ENCODE measurements around the gene APOBEC2. TPM values are rescaled to one million over a fixed set of nuclear protein-coding genes. Genes with fewer than 3 reads are reported as not detected.

Gene APOBEC2
- total RNA-seq, 1 experiment from 2014 or later = not detected

GRCh38 chr6:41061196-41061726, 8.3 kb downstream of the APOBEC2 start:
- Histone ChIP-seq H3K27me3 (ENCODE audit: insufficient read depth, low read length) (no peaks in the 10 kb centered on the region), H2AFZ (ENCODE audit: low read depth, low read length, poor library complexity, severe bottlenecking) (no peak overlapping the region), H3K27ac (ENCODE audit: low read depth, low read length) (no peak overlapping the region), H3K4me1 (ENCODE audit: control insufficient read depth in 1 of 2, insufficient read depth in 2 of 2, low read length in 2 of 2) (peaks cover 0 to 17% of the 10 kb centered on the region in 2 experiments; a peak in 1 of 4 replicates), H3K4me2 (ENCODE audit: low read length) (no peak overlapping the region), H4K20me1 (ENCODE audit: insufficient read depth) (no peaks in the 10 kb centered on the region), H3K9me3 (ENCODE audit: control insufficient read depth in 1 of 2, insufficient read depth in 1 of 2, low read depth in 1 of 2, low read length in 2 of 2) (no peaks in the 10 kb centered on the region), H3K79me2 (ENCODE audit: insufficient read depth, low read length) (no peaks in the 10 kb centered on the region), H3K9me2 (ENCODE audit: insufficient read depth) (no peaks in the 10 kb centered on the region), H3K4me3 (replicated peaks in 1 of 2; ENCODE audit: low read depth in 1 of 2, low read length in 2 of 2) (no peak overlapping the region), H3K9ac (ENCODE audit: low read length) (no peak overlapping the region), H3K36me3 (ENCODE audit: control insufficient read depth in 1 of 2, insufficient read depth in 2 of 2, low read length in 2 of 2) (peaks cover 0 to 10% of the 10 kb centered on the region in 2 experiments; a peak in 2 of 4 replicates)
- ChIA-PET RAD21 (ENCODE audit: low non-redundant PET in 1 of 2, low total read pairs in 2 of 2, uncharacterized antibody in 2 of 2, unreplicated experiment in 2 of 2) (interaction anchor here in 1 of 2 experiments (0.6 kb wide), 1 partner anchor 689 kb away, joined by 3 read pairs; no protein-coding TSS in a partner anchor), POLR2A (no interaction called here), CTCF (no interaction called here)
- DNase-seq (ENCODE audit: low read depth, low spot score) (no peak), ATAC-seq (no peak)
- TF ChIP-seq EZH2 (IDR thresholded peaks at IDR 0.05) (no peak), YY1 (IDR thresholded peaks at IDR 0.05; ENCODE audit: extremely low read depth, insufficient replicate concordance, low read depth, low read length) (no peak)
- no TSS peak for BruUV-seq (replicated peaks)
- intact Hi-C loops (cut with micrococcal nuclease) = no loop called here

DNA sequence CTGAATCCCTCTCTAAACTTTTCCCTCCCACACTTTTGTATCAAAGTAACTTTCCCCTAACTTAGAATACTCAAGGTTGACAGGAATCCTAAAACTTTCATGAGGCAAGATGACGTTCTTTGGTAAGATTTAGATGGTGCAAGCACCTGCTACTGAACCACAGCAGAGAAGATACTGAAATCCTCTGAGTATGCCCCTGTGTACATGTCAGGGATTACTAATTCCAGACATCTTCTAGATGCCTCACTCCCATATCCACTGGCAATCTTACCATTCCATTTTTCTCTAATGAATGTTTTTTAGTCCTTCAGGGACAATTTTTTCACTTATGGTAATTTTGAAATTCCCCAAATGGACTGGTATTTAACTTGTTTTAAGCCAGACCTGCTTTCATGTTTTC, 9.1 kb downstream of the APOBEC2 start:
- DNase-seq (ENCODE audit: low read depth, low spot score) (no peak), ATAC-seq (no peak)
- Histone ChIP-seq H3K36me3 (ENCODE audit: control insufficient read depth in 1 of 2, insufficient read depth in 2 of 2, low read length in 2 of 2) (peaks cover 0 to 10% of the 10 kb centered on the region in 2 experiments; a peak in 2 of 4 replicates), H3K9me2 (ENCODE audit: insufficient read depth) (no peaks in the 10 kb centered on the region), H3K27me3 (ENCODE audit: insufficient read depth, low read length) (no peaks in the 10 kb centered on the region), H3K27ac (ENCODE audit: low read depth, low read length) (no peak overlapping the region), H3K9ac (ENCODE audit: low read length) (no peak overlapping the region), H3K4me1 (ENCODE audit: control insufficient read depth in 1 of 2, insufficient read depth in 2 of 2, low read length in 2 of 2) (peaks cover 0 to 17% of the 10 kb centered on the region in 2 experiments; a peak in 1 of 4 replicates), H2AFZ (ENCODE audit: low read depth, low read length, poor library complexity, severe bottlenecking) (no peak overlapping the region), H3K4me3 (replicated peaks in 1 of 2; ENCODE audit: low read depth in 1 of 2, low read length in 2 of 2) (no peak overlapping the region), H4K20me1 (ENCODE audit: insufficient read depth) (no peaks in the 10 kb centered on the region), H3K9me3 (ENCODE audit: control insufficient read depth in 1 of 2, insufficient read depth in 1 of 2, low read depth in 1 of 2, low read length in 2 of 2) (no peaks in the 10 kb centered on the region), H3K79me2 (ENCODE audit: insufficient read depth, low read length) (no peaks in the 10 kb centered on the region), H3K4me2 (ENCODE audit: low read length) (no peak overlapping the region)
- BruUV-seq (replicated peaks) = no TSS peak
- POLR2A ChIA-PET = no interaction called here
- TF ChIP-seq ATF3 (IDR thresholded peaks at IDR 0.05) = no peak
- CTCF ChIA-PET = no interaction called here
- RAD21 ChIA-PET (ENCODE audit: low non-redundant PET in 1 of 2, low total read pairs in 2 of 2, uncharacterized antibody in 2 of 2, unreplicated experiment in 2 of 2) = no interaction called here
- intact Hi-C loops (cut with micrococcal nuclease) = no loop called here
